H1 (cell line): ENCODE data around the gene IRAK4. TPM values are rescaled to one million over a fixed set of nuclear protein-coding genes. Genes with fewer than 3 reads are reported as not detected.

Source experiments
- RXRA ChIP-seq: IDR thresholded peaks from 2 replicates; pipeline ENCODE4 v1.6.1; 2011; ENCODE audit warnings: low read depth, mild to moderate bottlenecking, low read length, moderate library complexity; ENCODE audit not compliant: insufficient read depth
- polyA plus RNA-seq, 7 experiments: library from polyadenylated mRNA; depleted of rRNA in 3 of 7; stranded (reverse) in 5 of 7; unstranded in 2 of 7; fragments of >200 nt in 5 of 7; fragments of 200-250 nt in 2 of 7; gene quantifications; 1 replicate in 5 of 7; 2 replicates in 1 of 7; 4 replicates in 1 of 7; pipeline versions ENCODE4 v1.2.1 to v1.2.3, GENCODE V29; 2011 to 2013; ENCODE audit warnings: missing spikeins in 2 of 7, mixed read lengths in 2 of 7
- total RNA-seq: library from RNA; stranded (reverse); fragmentation: NEBNext Ultra II Directional; extraction: Animal tissue kit (Norgen Biotek cat#: 25700); gene quantifications from 2 replicates; pipeline ENCODE4 v1.2.1, GENCODE V29; 2021

IRAK4 gene
- total and polyA plus RNA-seq, 2 of the 8 experiments (the other 6 are each of a cell fraction or from before 2014, with no cell fraction given): 2.3 to 7.7 TPM

DNA sequence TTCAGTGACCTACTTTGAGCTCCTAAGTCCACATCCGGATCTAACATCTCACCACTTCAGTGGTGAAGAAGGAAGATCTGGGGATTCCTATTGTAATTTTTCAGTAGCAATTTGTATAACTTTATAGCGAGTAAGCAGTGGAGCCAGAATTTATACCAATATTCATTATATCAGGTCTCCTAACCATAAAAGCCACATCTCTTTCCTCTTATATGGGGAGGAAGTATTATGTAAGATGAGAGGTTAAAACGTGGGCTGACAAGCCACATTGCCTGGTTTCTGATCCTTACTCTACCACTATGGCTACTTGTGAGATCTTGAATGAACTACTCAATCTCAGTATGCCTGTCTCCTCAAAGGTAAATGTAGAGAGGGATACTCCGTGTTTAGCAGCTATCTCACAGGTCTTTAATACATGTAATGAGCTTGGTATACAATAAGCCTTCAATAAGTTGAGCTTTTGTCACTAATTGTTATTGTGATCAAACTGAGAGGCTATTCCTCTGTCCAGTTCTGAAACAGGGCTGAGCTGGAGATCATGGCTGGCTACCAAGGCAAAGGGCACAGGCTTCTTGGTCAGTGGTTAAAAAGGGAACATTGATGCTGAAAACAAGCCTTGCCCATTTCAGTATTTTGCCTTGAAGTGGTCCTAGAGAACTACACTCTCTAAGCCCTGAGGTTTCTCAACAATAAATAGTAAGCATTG, 73.9 kb downstream of the IRAK4 start (continued):
- TF ChIP-seq RXRA: no peak
